ENCODE data around the gene PLA2G4D. TPM values are rescaled to one million over a fixed set of nuclear protein-coding genes. Genes with fewer than 3 reads are reported as not detected.

PLA2G4D gene
- total and polyA plus RNA-seq, 10 of the 15 experiments (the other 5 are each of a cell fraction or from before 2014, with no cell fraction given) = 0.03 TPM; not detected in 9

- BruUV-seq (replicated peaks) = no TSS peak
- no peak for DNase-seq (ENCODE audit: low read depth, low spot score)
- no peak overlapping the region for H3K9ac ChIP-seq (ENCODE audit: control insufficient read depth, insufficient read depth, low read length)
- H3K4me3 ChIP-seq = no peak overlapping the region
- in situ Hi-C loops (cut with MboI) (no loop called here), intact Hi-C loops (cut with micrococcal nuclease; ENCODE audit: unreplicated experiment) (no loop called here)
- H3K4me2 ChIP-seq (ENCODE audit: control insufficient read depth, insufficient read depth) = no peak overlapping the region
- ATAC-seq = no peak
- 32% methylated on average over 5 of the region's 5 CpGs for WGBS (ENCODE audit: insufficient coverage, insufficient replicate concordance, low lambda C conversion rate, missing lambda C conversion rate)
- CTCF ChIA-PET = interaction anchor here (0.9 to 1.9 kb wide), 2 partner anchors 14 to 41 kb away, joined by 3 to 5 read pairs; no protein-coding TSS in a partner anchor
- no peaks in the 10 kb centered on the region; the same call in 1 of the 2 replicates for H3K4me1 ChIP-seq (ENCODE audit: control insufficient read depth, insufficient read depth, low read length)
- no peaks in the 10 kb centered on the region for H4K20me1 ChIP-seq (ENCODE audit: control insufficient read depth, insufficient read depth)
- SMC1A ChIA-PET (ENCODE audit: uncharacterized antibody, unreplicated experiment) = no interaction called here
- H3K27ac ChIP-seq (ENCODE audit: control insufficient read depth, insufficient read depth) = no peak overlapping the region
- no peaks in the 10 kb centered on the region for H3K36me3 ChIP-seq (ENCODE audit: control insufficient read depth in 2 of 2, insufficient read depth in 2 of 2, low read length in 1 of 2)
- TF ChIP-seq ATF2 (IDR thresholded peaks at IDR 0.05; ENCODE audit: low read length) (no peak), STAT1 (conservative IDR thresholded peaks at IDR 0.05) (no peak), YBX1 (IDR thresholded peaks at IDR 0.05) (no peak), HDAC2 (IDR thresholded peaks at IDR 0.05) (no peak), MTA2 (IDR thresholded peaks at IDR 0.05; ENCODE audit: low read depth) (no peak), RELB (IDR thresholded peaks at IDR 0.05; ENCODE audit: low read depth) (no peak), FOXM1 (IDR thresholded peaks at IDR 0.05; ENCODE audit: low read depth, low read length) (no peak), PBX3 (IDR thresholded peaks at IDR 0.05; ENCODE audit: insufficient replicate concordance, low read depth, low read length) (no peak), NFIC (IDR thresholded peaks at IDR 0.05; ENCODE audit: low read depth, low read length) (no peak), USF2 (IDR thresholded peaks at IDR 0.05; ENCODE audit: borderline replicate concordance, low read depth, low read length) (no peak), ATF3 (IDR thresholded peaks at IDR 0.05; ENCODE audit: borderline replicate concordance, extremely low read depth, low read depth, low read length) (no peak), HDAC6 (IDR thresholded peaks at IDR 0.05; ENCODE audit: unreplicated experiment) (no peak), ZNF207 (IDR thresholded peaks at IDR 0.05; ENCODE audit: borderline replicate concordance) (no peak), NFYA (IDR thresholded peaks at IDR 0.05; ENCODE audit: borderline replicate concordance, low read depth, low read length) (no peak), RBBP5 (conservative IDR thresholded peaks at IDR 0.05) (no peak), ESRRA (IDR thresholded peaks at IDR 0.05; ENCODE audit: low read length) (no peak), IKZF1 (conservative IDR thresholded peaks at IDR 0.05) (no peak), NR2C2 (IDR thresholded peaks at IDR 0.05; ENCODE audit: borderline replicate concordance, control insufficient read depth, insufficient read length, low read depth) (no peak), ZSCAN29 (IDR thresholded peaks at IDR 0.05) (no peak), BHLHE40 (IDR thresholded peaks at IDR 0.05; ENCODE audit: borderline replicate concordance in 1 of 2, low read depth in 2 of 2, low read length in 1 of 2) (no peak)
- RAD21 ChIA-PET (ENCODE audit: unreplicated experiment) = no interaction called here
- H2AFZ ChIP-seq (ENCODE audit: control insufficient read depth, low read depth, low read length) = no peak overlapping the region
- no peaks in the 10 kb centered on the region; the same call in 2 of the 3 replicates for H3K9me3 ChIP-seq (replicated peaks; ENCODE audit: control insufficient read depth, insufficient read depth, low read length)
- POLR2A ChIA-PET = no interaction called here
- H3K79me2 ChIP-seq (ENCODE audit: control insufficient read depth, insufficient read depth, low read length) = no peaks in the 10 kb centered on the region
- no peak for FAIRE-seq
- H3K27me3 ChIP-seq (replicated peaks in 1 of 2; ENCODE audit: control insufficient read depth in 2 of 2, insufficient read depth in 2 of 2, low read length in 1 of 2) = no peaks in the 10 kb centered on the region; a peak in 1 of 4 replicates
Observed at GRCh38 chr15:42097018-42097417, 2.7 kb upstream of the PLA2G4D start.

All from GM12878 (cell line).